Stimulated activated naive CD4-positive, alpha-beta T cell (primary cell): ENCODE data around the gene USH1C.

Source experiments
- DNase-seq, 6 experiments: peaks; one replicate each; lab custom pipeline; 2025; lab: John Stamatoyannopoulos, UW

The USH1C gene

DNA sequence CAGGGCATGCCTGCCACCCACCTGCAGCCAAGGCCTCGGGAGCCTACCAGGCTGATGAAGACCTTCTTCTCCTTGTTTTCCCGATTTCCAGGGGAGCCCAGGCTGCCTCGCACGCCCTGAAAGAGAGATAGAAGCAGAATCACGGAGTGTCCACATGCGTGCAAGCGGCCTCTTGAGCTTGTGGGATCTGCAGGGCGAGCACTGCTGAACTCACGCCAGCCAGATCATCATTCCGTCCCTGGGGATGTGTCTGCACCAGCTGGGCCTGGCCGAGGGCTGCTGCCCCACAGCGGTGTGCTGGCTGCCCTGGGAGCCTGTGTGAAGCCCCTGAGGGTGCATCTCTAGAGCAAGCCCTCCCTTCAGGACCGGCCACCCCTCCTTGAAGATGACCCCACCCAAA lies 17.9 kb downstream of the USH1C start:
- DNase-seq = no peak

DNA sequence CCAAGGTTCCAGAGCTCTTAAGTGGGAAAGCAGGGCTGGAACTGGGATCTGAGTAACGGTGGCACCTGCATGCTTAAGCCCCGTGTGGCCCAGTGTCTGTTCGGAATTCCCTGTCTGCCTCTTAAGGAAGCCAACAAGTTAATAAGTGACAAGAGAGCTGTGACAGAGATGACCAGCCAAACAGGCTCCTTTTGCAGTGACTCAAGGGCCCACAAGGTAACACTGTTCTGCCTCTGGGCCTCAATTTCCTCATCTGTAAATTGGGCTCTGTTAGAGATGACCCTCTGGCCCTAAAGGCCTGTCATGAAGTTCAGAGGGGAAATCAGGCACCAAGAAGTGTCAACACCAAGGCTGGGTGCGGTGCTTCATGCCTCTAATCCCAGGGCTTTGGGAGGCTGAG lies 18.6 kb downstream of the USH1C start:
- DNase-seq = no peak

DNA sequence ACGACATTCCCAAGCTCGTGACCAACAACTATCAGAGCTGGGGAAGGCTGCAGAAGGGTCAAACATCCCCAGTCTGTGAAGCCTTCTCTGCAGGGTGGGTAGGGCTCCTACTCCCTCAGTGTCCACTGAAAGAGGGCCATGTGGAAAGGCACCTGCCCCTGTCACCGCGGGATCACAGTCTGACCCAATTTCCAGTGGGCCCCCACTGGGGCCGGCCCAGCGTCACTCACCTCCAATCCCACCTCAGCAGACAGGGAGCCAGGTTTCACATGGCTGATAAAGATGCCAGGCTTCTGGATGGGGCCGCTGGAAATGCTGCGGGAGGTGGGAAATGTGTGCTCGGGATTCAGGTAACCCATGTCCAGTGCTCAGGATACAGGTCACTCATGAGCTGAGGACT lies 20.0 kb downstream of the USH1C start:
- DNase-seq = no peak

DNA sequence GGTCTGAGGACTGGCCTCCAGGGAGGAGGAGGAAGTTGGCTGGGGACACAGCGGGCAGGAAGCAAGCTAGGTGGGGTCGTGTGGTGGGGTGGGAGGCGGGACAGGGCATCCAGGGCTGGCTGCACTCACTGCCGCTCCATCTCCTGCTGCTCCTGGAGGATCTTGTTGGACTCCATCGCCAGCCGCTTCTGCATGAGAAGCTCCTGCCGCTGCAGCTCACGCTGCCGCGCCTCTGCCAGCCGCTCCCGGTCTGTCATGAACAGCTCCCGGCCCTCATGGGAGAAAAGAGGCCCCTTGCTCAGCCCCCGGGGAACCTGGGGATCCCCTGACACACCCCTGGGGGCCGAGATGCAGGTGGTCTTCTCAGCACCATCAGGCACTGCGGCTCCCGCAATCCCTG lies 21.6 kb downstream of the USH1C start:
- DNase-seq = no peak

DNA sequence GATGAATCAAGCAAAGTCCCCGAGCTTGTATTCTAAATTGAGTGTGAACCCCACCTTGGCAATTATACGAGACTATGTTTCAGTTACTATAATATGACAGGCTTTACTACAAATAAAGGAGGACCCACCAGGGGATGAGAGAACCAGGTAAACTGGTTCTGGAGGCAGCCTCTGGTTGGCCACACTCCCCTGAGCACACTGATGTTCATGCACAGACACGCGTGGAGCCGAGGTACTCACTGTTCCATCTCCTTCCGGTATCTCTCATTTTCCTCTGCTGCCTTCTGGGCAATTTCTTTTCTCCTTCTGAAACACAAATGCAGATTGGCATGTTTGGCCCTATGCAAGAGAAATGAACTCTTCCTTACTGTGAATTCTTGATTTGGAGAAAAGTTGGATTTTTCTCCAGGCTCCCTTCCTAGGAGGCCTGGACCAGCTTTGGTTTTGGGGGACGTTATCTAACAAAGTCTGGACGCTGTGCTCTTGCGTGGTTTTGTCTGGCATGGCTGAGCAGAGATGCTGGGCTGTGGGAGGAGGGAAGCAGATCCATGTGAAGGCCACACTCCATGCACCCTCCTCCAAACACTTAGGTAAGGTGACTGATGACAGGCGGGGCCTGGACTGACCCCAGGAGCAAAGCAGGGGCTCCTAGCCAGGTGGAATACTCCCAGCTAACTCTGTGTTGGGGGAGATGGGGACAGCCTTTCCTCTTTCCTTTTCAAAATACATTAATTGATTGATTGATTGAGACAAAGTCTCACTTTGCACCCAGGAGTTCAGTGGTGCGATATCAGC lies 22.9 kb downstream of the USH1C start:
- DNase-seq = no peak

DNA sequence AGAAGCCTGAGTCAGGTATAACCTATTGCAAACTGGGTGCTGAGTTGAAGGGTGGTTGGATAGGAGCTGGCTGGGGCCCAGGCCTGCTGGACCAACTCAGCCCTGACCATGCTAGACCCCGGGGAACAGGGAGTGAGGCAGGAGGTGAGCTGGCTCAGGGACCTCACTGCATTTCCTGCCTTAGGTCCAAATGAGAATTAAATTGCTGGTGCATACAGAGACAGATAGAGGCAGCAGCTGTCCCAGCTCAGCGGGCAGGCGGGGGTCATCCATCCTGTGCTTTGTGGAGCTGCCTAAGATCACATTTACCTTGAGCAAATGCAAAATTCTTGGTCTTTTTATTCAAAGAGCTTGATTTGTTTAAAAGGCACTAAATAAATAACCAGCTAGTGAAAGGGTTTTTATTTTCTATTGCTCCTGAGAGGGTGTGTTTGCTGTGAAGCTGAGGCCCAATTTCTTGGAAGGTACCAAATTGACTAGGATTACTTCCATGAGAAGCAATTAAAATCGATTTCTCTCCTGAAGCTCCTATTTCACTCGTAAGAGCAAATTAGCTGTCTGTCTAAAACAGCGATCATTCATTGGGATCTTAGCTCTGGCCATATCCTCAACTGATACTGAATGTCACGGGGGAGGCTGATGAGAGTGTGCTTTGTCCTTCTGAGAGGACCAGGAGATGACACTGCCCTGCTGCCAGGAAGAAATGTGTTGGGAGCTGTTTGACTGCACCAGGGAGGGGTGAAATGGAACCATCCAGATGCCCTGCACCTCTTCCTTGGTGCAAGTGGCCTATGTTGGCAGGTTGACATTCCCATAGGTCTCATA lies 24.9 kb downstream of the USH1C start:
- DNase-seq = no peak

DNA sequence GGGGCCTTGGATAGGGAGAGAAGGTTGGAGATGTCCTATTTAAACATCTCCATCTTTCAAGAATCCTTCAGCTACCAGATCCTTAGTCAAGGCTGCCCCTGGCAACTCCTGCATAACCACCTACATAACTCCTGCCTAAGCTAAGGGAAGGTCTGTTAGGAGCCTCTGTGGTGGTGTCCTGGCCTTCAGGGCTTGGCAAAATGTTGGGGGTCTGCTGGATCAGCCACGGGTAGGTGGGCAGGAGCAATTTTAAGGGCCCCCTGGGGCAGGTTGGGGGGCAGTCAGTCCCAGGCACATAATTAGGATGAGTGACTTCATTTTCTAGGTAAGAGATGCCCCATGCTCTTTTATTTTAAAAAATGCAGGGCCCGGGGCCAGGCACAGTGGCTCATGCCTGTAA lies 25.9 kb downstream of the USH1C start:
- DNase-seq = no peak

DNA sequence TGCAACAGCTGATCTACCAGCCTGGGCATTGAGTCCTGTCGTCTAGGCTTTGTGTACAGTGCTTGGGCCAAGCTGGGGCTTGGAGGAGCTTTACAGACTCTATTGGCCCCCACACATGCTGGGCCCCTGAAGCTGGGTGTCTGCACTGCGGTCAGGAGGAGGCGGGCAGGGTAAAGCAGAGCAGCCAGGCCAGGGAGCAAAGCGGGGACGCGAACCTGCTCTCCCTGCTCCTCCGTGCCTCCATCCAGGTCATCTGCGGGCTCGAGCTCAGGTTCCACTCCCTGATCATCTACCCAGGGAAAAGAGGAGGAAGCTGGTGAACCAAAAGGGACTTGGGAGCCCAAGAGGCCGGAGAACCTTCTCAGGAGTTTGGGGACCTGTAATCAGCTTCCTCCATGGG lies 27.0 kb downstream of the USH1C start:
- DNase-seq = no peak

DNA sequence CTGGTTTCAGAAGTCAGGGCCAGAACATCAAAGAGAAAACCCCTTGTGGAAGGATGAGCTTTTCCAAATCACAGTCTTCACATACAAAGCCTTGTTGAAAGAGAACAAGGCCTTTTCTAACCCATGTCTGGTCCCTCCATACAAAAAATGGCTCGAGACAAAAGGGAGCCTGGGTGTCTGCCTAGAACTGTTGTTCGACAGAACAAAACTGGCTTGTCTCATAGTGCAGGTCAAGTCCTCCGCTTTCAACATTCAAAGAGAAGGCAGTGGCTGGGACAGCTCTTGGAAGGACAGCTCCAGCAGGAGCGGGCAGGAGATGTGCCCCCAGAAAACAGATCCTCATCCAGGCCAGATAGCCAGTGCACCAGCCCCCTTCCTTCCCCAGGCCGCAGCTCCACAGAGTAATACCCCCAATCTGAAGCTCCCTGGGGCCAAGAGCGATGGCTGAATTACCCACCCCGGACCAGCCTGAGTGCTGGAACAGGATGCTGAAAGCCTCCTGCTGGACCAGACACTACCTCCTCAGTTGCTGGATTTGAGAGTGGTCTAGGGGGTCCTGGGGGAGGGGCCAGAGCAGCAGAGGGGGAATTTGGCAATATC lies 27.6 kb downstream of the USH1C start:
- DNase-seq = no peak

DNA sequence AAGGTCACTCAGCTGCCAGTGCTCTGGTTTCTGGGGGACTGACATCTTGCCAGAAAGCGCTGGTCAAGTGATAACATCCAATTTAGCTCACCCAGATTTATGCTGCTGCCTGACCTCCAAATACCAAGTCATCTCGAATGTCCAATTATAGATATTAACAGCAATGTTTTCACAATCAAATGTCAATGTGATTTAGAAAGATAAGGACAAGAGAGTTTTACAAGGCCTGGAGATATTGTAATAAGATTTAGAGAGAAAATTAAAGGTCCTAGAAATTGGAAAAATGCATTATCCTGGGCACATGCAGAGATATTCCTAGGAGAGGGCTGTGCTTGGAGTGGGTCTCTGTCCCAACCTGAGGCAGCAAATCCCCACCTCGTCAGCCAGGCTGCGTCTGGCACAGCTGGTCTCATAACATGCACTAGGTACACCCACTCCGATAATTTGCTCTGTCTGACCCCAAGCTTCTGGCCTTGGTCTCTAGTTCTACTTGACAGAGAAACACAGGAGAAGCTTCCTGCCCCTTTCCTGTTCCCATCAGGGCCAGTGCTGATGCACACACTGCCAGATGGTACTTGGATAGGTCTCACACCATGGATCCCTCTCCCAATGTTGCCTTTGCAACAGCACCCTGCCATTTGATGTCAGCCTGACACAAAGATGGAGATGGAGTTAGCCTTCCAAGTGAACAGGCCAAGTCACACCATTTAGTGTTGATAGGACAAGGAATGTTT lies 28.6 kb downstream of the USH1C start:
- DNase-seq = no peak

DNA sequence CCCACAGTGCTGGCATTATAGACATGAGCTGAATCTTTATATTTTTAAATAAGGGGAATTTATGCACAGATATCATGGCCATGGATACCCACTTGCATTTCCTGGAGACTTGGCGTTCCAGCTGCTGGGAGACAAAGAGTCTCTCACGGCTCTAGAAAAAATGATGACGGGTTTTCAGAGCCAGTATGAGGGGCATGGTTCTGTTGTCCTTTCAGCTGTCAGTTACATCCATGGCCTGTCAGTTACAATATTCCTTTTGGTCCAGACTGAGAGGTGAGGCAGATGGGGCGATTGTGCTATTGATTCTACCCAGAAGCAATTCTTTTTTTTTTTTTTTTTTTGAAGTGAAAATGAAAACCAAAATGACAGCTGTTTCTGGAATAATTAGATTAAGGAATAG lies 29.7 kb downstream of the USH1C start:
- DNase-seq = no peak

DNA sequence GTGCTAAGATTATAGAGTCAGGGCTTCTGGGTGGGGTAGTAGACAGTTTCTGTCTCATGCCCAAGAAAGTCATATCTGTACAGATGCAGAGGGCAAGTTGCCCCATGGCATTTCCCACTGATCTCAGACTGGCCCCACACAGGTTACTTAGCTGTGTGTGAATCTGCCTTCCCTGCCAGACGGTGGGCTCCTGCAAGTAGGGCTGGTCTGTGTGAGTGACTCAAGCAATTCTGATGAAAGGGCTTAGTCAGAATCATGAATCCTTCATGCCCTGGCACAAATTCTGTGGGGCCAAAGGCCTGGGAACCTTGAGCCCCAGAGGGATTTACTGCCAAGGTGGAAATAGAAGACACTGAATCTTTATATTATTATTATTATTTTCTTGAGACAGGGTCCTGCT lies 30.4 kb downstream of the USH1C start:
- no peak for DNase-seq

DNA sequence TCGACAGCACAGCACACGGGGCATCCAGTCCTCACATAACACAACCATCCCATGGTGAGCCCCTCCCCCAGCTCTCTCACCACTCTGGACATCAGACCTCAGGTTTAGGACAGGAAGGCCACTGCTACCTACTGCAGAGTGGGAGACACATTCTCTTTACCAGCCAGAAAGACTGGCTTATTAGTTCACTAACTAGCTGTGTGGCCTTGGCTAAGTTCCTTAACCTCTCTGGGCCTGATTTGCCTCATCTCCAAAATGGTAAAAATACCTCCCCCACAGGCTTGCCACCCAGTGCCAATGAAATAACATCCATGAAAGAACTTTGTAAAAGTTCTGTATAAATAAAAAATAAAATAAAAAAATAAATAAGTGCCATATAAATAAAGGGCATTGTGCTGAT lies 32.1 kb downstream of the USH1C start:
- no peak for DNase-seq

DNA sequence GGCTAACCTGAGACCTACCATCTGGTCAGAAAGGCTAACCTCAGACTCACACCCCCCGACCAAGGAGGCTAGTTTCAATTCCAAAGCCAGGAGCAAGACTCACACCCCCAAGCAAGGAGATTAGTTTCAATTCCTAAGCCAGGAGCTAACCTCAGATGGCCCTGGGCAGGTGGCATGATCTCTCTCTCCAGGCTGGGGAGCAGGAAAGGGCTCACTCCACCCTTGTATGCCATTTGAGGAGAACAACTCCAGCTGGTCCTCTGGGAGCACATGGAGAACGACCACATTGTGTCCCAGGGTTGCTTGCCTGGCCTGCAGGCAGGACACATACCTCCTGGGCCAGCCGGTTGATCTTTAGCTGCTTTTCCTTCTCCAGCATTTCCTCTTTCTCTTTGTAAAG lies 32.6 kb downstream of the USH1C start:
- no peak for DNase-seq

DNA sequence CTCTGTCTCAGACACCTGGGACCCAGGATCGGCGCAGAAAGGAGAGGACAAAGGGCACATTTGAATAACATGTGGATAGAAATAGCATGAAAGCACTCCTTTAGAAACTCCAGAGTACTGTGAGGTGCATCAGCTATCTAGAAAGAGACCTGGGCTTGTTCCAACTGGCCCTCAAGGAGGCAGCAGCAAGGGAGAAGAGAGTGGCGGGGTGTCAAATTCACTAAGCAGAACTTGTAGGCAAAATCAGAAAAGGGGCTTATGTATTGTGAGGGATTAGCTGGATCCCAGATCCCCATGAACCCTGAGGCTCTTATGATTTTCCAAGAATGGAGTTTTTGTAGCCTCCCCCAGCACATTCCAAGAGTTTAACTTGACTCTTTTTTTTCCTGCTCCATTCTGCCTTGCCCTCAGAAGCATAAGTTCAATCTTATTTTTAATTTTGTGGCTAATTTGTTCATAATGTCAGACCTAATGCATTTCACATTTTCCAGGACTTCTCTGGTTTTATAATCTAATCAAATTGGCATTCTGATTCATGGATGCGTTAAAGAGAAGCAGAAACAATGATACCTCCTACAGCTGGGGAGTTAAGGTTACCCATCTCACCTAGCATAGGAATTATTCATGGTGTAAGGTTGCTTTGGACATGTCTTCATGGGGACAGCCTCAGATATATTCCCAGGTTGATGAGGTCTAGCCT lies 33.6 kb downstream of the USH1C start:
- DNase-seq = no peak

DNA sequence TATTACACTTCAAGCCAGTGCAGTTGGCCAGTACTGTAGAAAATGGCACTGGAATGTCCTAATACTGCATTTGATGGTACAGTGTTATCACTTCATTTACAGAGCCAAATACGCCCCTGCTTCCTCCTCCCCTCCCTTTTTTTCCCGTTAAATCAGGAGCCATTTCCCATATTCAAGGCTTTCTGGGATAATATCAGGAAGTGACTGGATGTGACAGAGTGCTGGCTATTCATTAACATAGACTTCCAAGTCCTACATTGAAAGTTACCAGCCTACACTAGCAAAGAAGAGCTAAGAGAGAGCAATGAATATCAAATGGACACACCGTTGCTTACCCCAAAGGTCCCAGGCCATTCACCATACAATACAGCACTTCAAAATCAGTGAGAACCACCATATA lies 35.4 kb downstream of the USH1C start:
- no peak for DNase-seq

DNA sequence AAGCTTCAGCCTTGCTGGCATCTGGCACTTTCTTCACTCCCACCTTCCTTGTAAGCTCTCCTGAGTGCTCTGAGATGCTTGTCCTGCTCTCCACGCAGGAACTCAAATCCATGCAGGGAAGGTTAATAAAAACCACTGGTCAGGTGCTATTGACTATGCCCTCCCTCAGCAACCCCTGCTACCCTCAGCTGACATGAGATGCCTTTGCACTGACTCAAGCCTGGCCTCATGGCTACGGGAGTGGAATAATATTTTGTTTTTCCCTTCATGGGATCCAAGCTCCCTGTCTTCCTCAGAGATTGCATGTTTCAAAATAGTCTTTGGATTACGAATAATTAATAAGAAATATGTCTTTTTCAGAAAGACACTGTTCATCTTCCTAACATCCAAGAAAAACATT lies 35.9 kb downstream of the USH1C start:
- no peak for DNase-seq

DNA sequence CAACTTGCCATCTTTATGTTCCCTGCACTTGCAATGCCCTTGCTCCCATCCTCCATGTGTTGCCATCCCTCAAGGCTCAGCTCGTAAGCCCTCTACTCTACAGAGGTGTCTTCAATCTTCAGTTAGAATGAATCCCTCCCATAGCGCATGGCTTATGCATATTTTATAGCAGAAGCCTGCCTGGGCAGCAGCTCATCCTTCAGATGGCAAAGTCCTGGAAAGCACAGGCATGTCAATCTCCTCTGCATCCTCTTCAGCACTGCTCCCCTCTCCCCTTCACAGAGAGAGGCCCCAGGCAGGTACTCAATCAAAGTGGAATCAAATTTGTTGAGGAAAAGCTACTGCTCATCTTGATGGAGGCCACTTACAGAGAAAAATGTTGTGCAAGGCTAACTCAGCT lies 36.4 kb downstream of the USH1C start:
- no peak for DNase-seq

DNA sequence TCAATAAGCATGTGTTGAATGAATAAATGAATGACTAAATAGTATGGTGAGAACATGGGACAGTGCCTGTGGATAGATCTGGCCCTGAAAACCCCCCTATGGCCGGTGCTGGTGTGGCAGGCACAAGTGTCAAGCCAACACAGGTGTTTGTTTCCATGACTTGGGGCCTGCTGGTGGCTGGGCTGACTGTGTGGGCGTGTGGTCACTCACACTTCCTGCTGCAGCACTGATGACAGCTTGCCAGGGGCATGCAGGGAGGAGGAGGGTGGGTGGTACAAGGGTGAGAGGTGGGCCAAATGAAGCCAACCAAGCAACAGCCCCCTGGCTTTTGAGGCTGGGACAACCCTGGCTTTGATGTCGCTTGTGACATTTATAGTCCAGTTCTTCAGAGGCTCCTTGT lies 37.3 kb downstream of the USH1C start:
- no peak for DNase-seq

DNA sequence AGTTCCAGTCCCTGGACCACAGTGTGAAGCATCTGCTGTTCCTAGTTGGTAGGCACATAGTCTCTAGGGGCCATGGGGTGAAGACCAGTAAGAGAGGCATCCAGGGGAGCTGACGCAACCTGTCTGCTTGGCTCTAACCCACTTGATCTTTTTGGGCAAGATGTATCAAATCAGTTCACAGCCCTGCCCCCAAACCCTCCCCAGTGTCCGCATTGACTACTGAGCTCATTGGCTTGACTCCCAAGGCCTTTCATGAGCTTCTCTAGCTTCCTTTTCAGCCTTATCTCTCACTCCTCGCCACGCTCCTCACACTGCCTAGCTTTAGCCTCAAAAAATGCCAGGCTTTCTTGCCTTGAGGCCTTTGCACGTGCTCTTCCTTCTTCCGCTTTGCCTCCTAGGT lies 37.9 kb downstream of the USH1C start:
- no peak for DNase-seq

DNA sequence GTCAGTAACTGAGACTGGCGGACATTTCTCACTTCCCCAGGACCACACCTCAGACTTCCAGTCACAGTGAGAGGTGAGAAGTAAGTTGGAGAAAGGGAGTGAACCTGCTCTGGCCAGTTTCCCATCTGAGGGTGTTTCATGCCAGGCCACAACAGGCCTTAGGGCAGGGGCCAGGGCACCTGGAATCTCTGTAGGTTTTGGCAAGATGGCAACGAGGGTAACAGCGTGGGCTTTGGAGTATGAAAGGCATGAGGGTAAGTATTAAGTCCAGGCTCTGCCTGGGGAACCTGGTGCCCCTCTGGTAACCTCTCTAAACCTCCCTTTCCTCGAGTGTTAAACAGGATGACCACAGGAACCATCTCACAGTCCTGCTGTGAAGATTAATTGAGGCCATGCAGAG lies 39.1 kb downstream of the USH1C start:
- DNase-seq = no peak
